NCI-H1694 treated with DMSO at 0.1 percent for 48 hours (cell line): ENCODE data around the gene MB.

Source experiments
- DNase-seq: peaks from one replicate; lab custom pipeline; 2025; lab: John Stamatoyannopoulos, UW

The MB gene

DNA sequence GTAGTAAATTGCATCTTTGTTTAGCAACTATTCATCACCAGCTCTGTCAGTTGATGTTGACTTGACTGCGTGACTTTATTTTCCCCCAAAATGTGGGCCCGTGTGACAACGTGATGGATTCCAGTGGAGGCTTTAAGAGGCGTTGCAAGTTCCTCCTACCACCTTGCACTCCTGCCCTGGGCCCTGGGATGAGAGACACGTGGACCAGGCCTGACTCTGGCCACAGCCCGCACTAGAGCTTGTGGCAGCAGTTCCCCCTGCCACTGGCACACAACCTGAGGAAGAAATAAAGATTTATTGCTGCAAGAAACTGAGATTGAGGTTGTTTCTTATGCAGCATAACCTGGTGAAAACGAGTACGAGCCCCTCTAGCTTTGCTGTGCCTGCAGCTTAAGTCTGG lies 44.6 kb downstream of the MB start:
- DNase-seq: no peak

DNA sequence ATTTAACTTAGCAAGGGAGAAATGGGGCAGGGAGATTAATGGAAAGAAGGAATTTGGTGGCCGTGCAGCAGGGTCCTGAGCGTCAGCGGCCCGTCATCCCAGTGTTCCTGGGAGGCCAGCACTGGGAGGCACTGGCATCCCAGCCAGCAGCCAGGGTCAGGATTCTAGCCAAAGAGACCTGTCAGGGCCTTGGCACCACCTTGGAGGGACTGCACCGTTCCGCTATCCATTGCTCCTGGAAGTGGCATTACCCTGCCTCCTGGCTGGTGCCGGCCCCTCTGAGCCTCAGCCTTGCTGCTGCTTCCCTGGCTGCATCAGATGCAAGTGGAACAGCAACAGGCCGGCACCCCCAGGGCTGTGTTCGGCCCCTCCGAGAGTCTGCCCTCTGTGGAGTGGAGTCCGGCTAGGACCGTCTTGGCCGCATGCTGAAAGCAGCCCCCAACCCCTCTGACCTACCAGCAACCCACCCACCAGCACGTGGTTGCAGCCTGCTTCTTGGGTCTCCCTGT lies 46.4 kb downstream of the MB start:
- DNase-seq: no peak

GRCh38 chr22:35569916-35570315 lies 47.2 kb downstream of the MB start:
- no peak for DNase-seq

- DNase-seq: no peak
Measured at GRCh38 chr22:35568751-35569739, 48.1 kb downstream of the MB start.

DNA sequence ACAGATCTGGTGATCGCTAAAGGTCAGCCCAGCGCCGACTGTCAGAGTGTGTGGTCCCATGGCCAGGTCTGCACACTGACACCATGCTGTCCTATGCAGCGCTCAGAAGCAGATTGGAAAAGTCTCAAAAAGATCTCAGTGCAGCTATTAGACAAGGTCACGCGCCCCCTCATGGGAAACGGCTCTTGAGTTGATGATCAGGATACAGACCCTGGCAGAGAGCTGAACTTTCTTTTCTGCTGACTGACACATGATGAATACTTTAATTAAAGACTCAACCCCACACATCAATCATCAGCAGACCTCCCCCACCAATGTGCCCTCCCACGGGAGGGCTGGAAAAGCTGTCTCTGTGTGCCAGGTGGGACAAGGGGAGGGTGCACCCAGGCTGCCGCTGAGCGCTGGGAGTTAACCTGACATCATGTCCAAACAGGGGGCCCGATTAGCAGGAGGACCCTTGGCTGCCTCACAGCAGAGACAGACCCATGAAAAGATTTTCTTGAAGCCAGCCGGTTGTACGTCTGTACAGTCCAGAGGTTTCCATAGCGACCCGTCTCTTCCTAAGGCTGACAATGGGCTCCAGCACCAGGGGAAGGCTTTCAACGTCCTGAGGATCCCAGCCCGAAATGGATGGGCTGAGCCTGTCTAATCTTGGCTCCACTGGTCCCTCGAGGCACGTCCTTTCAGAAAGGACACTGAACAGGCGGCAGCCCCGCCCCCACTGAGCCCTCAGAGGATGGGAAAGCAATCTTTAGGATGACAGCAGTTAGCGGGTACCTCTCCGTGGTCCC lies 49.6 kb downstream of the MB start:
- DNase-seq: no peak

- DNase-seq: no peak
Measured at GRCh38 chr22:35564975-35565867, 51.9 kb downstream of the MB start.

- DNase-seq: no peak
Measured at GRCh38 chr22:35563211-35563610, 53.9 kb downstream of the MB start.

DNA sequence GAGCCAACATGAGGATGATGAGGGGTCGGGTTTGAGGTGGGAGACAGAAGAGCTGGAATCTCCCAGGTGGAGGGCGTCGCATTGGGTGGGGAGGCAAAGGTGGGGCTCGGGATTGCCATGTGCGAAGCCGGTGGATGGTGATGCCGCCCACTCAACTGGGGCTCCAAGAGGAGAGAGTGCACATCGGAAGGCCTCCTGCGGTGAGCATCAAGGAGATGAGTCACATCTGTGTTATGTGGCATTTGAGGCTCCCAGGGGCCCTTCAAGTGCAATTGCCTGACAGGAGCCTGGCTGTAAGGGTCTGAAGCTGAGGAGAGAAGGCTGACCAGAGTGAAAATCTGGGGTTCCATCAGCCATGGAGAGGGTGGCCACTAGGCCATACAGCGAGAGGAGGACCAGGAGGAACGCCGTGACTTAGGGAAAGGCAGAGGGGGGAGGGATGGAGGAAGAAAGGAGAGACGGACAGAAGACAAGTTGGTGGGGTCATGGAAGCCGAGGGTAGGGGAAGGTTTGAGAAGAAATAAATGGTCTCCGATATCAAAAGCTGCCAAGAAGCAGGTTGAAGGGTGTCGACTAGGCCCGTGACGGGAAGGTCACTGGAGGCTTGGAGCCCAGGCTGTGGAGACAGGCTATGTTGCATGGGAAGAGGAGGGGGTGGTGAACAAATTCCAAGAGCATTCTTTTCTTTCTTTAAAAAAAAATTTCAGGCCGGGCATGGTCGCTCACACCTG lies 55.2 kb downstream of the MB start:
- DNase-seq: no peak

GRCh38 chr22:35560824-35561223 lies 56.3 kb downstream of the MB start:
- DNase-seq: no peak

GRCh38 chr22:35560366-35560765 lies 56.8 kb downstream of the MB start:
- no peak for DNase-seq

GRCh38 chr22:35559354-35560005 lies 57.6 kb downstream of the MB start:
- no peak for DNase-seq

DNA sequence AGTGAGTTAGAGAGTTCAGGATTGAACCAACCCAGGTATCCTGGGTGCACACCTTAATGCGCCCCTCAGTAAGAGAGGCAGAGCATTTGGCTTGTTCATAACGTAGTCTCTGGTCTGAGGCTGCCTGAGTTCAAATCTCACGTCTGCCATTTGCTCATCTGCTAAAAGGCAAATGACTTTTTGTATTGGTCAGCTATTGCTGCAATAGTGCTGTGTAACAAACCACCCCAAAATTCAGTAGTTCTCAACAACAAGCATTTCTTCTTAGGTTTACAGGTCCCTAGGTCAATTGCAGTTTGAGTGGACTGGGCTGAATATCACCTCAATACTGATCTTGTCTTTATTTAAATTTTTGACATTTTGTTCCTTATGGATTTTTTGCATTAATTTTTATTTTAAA lies 58.4 kb downstream of the MB start:
- no peak for DNase-seq

GRCh38 chr22:35558031-35558430 lies 59.1 kb downstream of the MB start:
- DNase-seq: no peak
